ENCODE data around the gene PVALB. TPM values are rescaled to one million over a fixed set of nuclear protein-coding genes. Genes with fewer than 3 reads are reported as not detected.
A peak's percentile ranks its signal among the peaks of the same experiment; 100 is the strongest.

Gene PVALB
- total and polyA plus RNA-seq, 2 donors (not counting 1 experiment from before 2014, with no cell fraction given), result not detected

GRCh38 chr22:36797374-36797773 is 19.5 kb downstream of the PVALB start:
- no peak overlapping the region for H3K9ac ChIP-seq (ENCODE audit: low read length)
- intact Hi-C loops (cut with micrococcal nuclease), result no loop called here
- H3K4me1 Mint-ChIP-seq, result peaks cover 6% of the 10 kb centered on the region
- TF ChIP-seq EZH2 (IDR thresholded peaks at IDR 0.05; ENCODE audit: borderline replicate concordance, insufficient read depth, low read depth, low read length, poor library complexity, severe bottlenecking) (no peak), CTCF (IDR thresholded peaks at IDR 0.05) (no peak)
- ChIA-PET POLR2A (interaction anchor here (0.6 kb wide), 1 partner anchor 447 kb away, joined by 3 read pairs; the partner anchor contains the start of gene RAC2), CTCF (no interaction called here)
- no peak for ATAC-seq (ENCODE audit: low read depth)
- WGBS (ENCODE audit: insufficient coverage), result 89% methylated on average over 9 of the region's 9 CpGs
- no peaks in the 10 kb centered on the region for H3K9me3 ChIP-seq (ENCODE audit: control extremely low read depth in 1 of 3, control insufficient read depth in 2 of 3, insufficient read depth in 1 of 3, low read length in 2 of 3)
- no peaks in the 10 kb centered on the region for H3K79me2 ChIP-seq (ENCODE audit: control insufficient read depth, insufficient read depth, low read length)
- no peaks in the 10 kb centered on the region for H3K9me3 Mint-ChIP-seq (ENCODE audit: insufficient read depth)
- H3K27ac Mint-ChIP-seq, result no peak overlapping the region
- H3K36me3 ChIP-seq (replicated peaks in 1 of 2; ENCODE audit: control extremely low read depth in 1 of 2, control insufficient read depth in 1 of 2, extremely low read depth in 1 of 2, insufficient read depth in 2 of 2, low read length in 1 of 2), result no peaks in the 10 kb centered on the region
- H3K4me3 Mint-ChIP-seq, result no peak overlapping the region
- H3K4me3 ChIP-seq (ENCODE audit: control extremely low read depth in 1 of 5, extremely low read depth in 1 of 5, insufficient read depth in 1 of 5, low read depth in 2 of 5, low read length in 4 of 5), result no peak overlapping the region
- no peak overlapping the region for H2AFZ ChIP-seq (ENCODE audit: insufficient read depth, low read depth, low read length, poor library complexity, severe bottlenecking)
- no peak for DNase-seq
- peak overlapping the region; percentile 18 for H3K4me2 ChIP-seq (replicated peaks; ENCODE audit: low read depth, low read length, poor library complexity, severe bottlenecking)
- no peaks in the 10 kb centered on the region for H4K20me1 ChIP-seq (ENCODE audit: control insufficient read depth, insufficient read depth, low read length, poor library complexity, severe bottlenecking)
- no peak overlapping the region for H3K27ac ChIP-seq (ENCODE audit: low read length in 2 of 2)
- peaks cover 22% of the 10 kb centered on the region for H3K27me3 Mint-ChIP-seq
- H3K4me1 ChIP-seq (ENCODE audit: control insufficient read depth in 2 of 2, insufficient read depth in 2 of 2, low read length in 2 of 2), result peaks cover 2 to 13% of the 10 kb centered on the region in 2 donors
- peaks cover 0 to 2% (median 0%) of the 10 kb centered on the region in 4 experiments for H3K27me3 ChIP-seq (replicated peaks in 1 of 4; ENCODE audit: control extremely low read depth in 1 of 4, control insufficient read depth in 3 of 4, insufficient read depth in 4 of 4, low read length in 3 of 4)

DNA sequence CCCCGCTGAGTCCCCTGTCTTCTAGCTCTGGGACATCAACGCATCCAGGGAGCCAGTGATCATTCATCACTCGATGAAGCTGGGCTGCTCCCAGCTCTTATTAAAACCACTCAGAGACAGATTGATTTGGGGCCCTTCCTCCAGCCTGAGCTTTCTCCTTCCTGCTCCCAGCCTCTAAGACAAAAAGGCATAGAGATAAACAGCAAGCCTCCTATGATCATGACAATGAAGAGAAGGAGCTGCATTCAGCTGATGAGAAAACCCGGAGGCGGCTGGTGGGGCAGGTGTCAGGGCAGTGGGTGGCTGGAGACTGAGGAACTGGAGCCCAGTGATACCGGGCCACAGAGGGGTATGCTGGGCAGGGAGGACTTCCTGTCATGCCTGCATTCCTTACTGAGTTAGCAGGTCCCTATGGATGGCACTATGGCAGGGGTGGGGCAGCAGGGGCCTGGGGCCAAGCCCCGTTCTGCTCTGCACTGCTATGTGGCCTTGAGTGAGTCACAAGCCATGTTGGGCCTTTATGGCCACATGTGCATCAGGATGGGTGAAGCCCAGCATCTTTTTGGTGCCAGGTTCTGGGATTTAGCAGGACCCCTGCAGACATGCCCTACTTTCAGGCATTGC is 20.2 kb downstream of the PVALB start:
- Histone ChIP-seq H3K27me3 (replicated peaks in 1 of 4; ENCODE audit: control extremely low read depth in 1 of 4, control insufficient read depth in 3 of 4, insufficient read depth in 4 of 4, low read length in 3 of 4) (peaks cover 0 to 2% (median 0%) of the 10 kb centered on the region in 4 experiments), H3K9me3 (ENCODE audit: control extremely low read depth in 1 of 3, control insufficient read depth in 2 of 3, insufficient read depth in 1 of 3, low read length in 2 of 3) (no peaks in the 10 kb centered on the region), H3K4me3 (ENCODE audit: control extremely low read depth in 1 of 5, extremely low read depth in 1 of 5, insufficient read depth in 1 of 5, low read depth in 2 of 5, low read length in 4 of 5) (no peak overlapping the region), H3K4me2 (replicated peaks; ENCODE audit: low read depth, low read length, poor library complexity, severe bottlenecking) (no peak overlapping the region), H3K36me3 (replicated peaks in 1 of 2; ENCODE audit: control extremely low read depth in 1 of 2, control insufficient read depth in 1 of 2, extremely low read depth in 1 of 2, insufficient read depth in 2 of 2, low read length in 1 of 2) (no peaks in the 10 kb centered on the region), H3K9ac (ENCODE audit: low read length) (no peak overlapping the region), H4K20me1 (ENCODE audit: control insufficient read depth, insufficient read depth, low read length, poor library complexity, severe bottlenecking) (no peaks in the 10 kb centered on the region), H3K79me2 (ENCODE audit: control insufficient read depth, insufficient read depth, low read length) (no peaks in the 10 kb centered on the region), H3K27ac (ENCODE audit: low read length in 2 of 2) (no peak overlapping the region), H2AFZ (ENCODE audit: insufficient read depth, low read depth, low read length, poor library complexity, severe bottlenecking) (no peak overlapping the region), H3K4me1 (ENCODE audit: control insufficient read depth in 2 of 2, insufficient read depth in 2 of 2, low read length in 2 of 2) (peaks cover 2 to 13% of the 10 kb centered on the region in 2 donors)
- Mint-ChIP-seq H3K9me3 (ENCODE audit: insufficient read depth) (no peaks in the 10 kb centered on the region), H3K27ac (no peak overlapping the region), H3K4me3 (no peak overlapping the region), H3K4me1 (peaks cover 6% of the 10 kb centered on the region), H3K27me3 (peaks cover 19% of the 10 kb centered on the region)
- TF ChIP-seq EZH2 (IDR thresholded peaks at IDR 0.05; ENCODE audit: borderline replicate concordance, insufficient read depth, low read depth, low read length, poor library complexity, severe bottlenecking) (no peak), CTCF (IDR thresholded peaks at IDR 0.05) (no peak)
- no peak for ATAC-seq (ENCODE audit: low read depth)
- ChIA-PET CTCF (interaction anchor here (0.6 kb wide), 1 partner anchor 873 kb away, joined by 4 read pairs; no protein-coding TSS in a partner anchor), POLR2A (no interaction called here)
- 93% methylated on average over 7 of the region's 7 CpGs for WGBS (ENCODE audit: insufficient coverage)
- no peak for DNase-seq
- intact Hi-C loops (cut with micrococcal nuclease), result no loop called here
